ENCODE measurements around the gene SLC16A12.

GRCh38 chr10:89550509-89550908 is 15.1 kb upstream of the SLC16A12 start:
- TF ChIP-seq, protein P1, sequence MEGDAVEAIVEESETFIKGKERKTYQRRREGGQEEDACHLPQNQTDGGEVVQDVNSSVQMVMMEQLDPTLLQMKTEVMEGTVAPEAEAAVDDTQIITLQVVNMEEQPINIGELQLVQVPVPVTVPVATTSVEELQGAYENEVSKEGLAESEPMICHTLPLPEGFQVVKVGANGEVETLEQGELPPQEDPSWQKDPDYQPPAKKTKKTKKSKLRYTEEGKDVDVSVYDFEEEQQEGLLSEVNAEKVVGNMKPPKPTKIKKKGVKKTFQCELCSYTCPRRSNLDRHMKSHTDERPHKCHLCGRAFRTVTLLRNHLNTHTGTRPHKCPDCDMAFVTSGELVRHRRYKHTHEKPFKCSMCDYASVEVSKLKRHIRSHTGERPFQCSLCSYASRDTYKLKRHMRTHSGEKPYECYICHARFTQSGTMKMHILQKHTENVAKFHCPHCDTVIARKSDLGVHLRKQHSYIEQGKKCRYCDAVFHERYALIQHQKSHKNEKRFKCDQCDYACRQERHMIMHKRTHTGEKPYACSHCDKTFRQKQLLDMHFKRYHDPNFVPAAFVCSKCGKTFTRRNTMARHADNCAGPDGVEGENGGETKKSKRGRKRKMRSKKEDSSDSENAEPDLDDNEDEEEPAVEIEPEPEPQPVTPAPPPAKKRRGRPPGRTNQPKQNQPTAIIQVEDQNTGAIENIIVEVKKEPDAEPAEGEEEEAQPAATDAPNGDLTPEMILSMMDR (optimal IDR thresholded peaks at IDR 0.05 in 1 of 3, IDR thresholded peaks at IDR 0.05 in 1 of 3, conservative IDR thresholded peaks at IDR 0.05 in 1 of 3; ENCODE audit: extremely low read depth in 1 of 3, insufficient read depth in 2 of 3, low read length in 3 of 3), result no peak
- TF ChIP-seq EZH2 (IDR thresholded peaks at IDR 0.05; ENCODE audit: low read length), result no peak

Data from keratinocyte (primary cell).